Activated B cell treated with CpG ODN at 0.5 μM for 24 hours (primary cell): ENCODE data around the gene XYLT1. TPM values are rescaled to one million over a fixed set of nuclear protein-coding genes. Genes with fewer than 3 reads are reported as not detected.
A peak's percentile ranks its signal among the peaks of the same experiment; 100 is the strongest.

ENCODE experiments used
- ATAC-seq: fragments of 200-7000 bp; cut with Tn5 transposase; one replicate; pipeline ENCODE4 v1.10.0; 2021; ENCODE audit warnings: low read depth, mild to moderate bottlenecking, moderate library complexity
- CTCF ChIA-PET: fragments of 350-600 bp; sonication (Branson Sonifier 250); formaldehyde crosslinking; loops from one replicate; lab custom pipeline; 2021; ENCODE audit warnings: antibody characterized with exemption; lab: Charles Lee
- POLR2A ChIA-PET: fragments of 350-600 bp; sonication (Branson Sonifier 250); formaldehyde crosslinking; loops from one replicate; lab custom pipeline; 2021; ENCODE audit warnings: antibody characterized with exemption; lab: Charles Lee
- DNase-seq: peaks from one replicate; pipeline ENCODE4 v3.0.0; 2022
- H3K27ac Mint-ChIP-seq: one replicate; pipeline ENCODE4 v1.8.0; 2020; ENCODE audit warnings: mixed read lengths
- H3K27me3 Mint-ChIP-seq: one replicate; pipeline ENCODE4 v1.8.0; 2021; ENCODE audit warnings: mixed read lengths
- H3K36me3 Mint-ChIP-seq: one replicate; pipeline ENCODE4 v1.8.0; 2021; ENCODE audit warnings: low read depth, mixed read lengths
- H3K4me1 Mint-ChIP-seq: one replicate; pipeline ENCODE4 v1.8.0; 2021; ENCODE audit warnings: mixed read lengths
- H3K4me3 Mint-ChIP-seq: one replicate; pipeline ENCODE4 v1.8.0; 2020; ENCODE audit warnings: mild to moderate bottlenecking, mixed read lengths
- H3K9me3 Mint-ChIP-seq: one replicate; pipeline ENCODE4 v1.8.0; 2020; ENCODE audit warnings: mixed read lengths
- intact Hi-C: fragments of 100-400 bp; cut with micrococcal nuclease; formaldehyde crosslinking; loops from one replicate; pipeline ENCODE4 v1.15.1; 2024
- total RNA-seq: library from RNA; stranded (reverse); gene quantifications from 2 replicates; pipeline ENCODE4 v1.2.3, GENCODE V29; 2022
- TF ChIP-seq, protein P1 (sequence below): fragments of 200-600 bp; IDR thresholded peaks from one replicate; pipeline ENCODE4 v1.8.0; 2022; ENCODE audit warnings: antibody characterized with exemption, mild to moderate bottlenecking

The XYLT1 gene
- total RNA-seq, 1 donor from 2014 or later: 17.0 TPM

GRCh38 chr16:17283016-17283415 lies 187.7 kb downstream of the XYLT1 start:
- TF ChIP-seq, protein P1, sequence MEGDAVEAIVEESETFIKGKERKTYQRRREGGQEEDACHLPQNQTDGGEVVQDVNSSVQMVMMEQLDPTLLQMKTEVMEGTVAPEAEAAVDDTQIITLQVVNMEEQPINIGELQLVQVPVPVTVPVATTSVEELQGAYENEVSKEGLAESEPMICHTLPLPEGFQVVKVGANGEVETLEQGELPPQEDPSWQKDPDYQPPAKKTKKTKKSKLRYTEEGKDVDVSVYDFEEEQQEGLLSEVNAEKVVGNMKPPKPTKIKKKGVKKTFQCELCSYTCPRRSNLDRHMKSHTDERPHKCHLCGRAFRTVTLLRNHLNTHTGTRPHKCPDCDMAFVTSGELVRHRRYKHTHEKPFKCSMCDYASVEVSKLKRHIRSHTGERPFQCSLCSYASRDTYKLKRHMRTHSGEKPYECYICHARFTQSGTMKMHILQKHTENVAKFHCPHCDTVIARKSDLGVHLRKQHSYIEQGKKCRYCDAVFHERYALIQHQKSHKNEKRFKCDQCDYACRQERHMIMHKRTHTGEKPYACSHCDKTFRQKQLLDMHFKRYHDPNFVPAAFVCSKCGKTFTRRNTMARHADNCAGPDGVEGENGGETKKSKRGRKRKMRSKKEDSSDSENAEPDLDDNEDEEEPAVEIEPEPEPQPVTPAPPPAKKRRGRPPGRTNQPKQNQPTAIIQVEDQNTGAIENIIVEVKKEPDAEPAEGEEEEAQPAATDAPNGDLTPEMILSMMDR: no peak
- intact Hi-C loops: no loop called here
- H3K27me3 Mint-ChIP-seq: no peaks in the 10 kb centered on the region
- CTCF ChIA-PET: interaction anchor here (0.6 to 2.5 kb wide), 3 partner anchors 10 to 94 kb away, joined by 3 to 7 read pairs (median 3); no protein-coding TSS in a partner anchor
- ATAC-seq (no peak), DNase-seq (no peak)
- peaks cover 79% of the 10 kb centered on the region for H3K4me1 Mint-ChIP-seq
- H3K36me3 Mint-ChIP-seq: peaks cover 3% of the 10 kb centered on the region
- no peak overlapping the region for H3K4me3 Mint-ChIP-seq
- H3K9me3 Mint-ChIP-seq: no peaks in the 10 kb centered on the region
- POLR2A ChIA-PET: interaction anchor here (0.8 to 0.9 kb wide), 2 partner anchors 9 to 126 kb away, joined by 3 read pairs; no protein-coding TSS in a partner anchor
- peak overlapping the region; percentile 4 for H3K27ac Mint-ChIP-seq

- intact Hi-C loops: no loop called here
- H3K27ac Mint-ChIP-seq: no peak overlapping the region
- DNase-seq (no peak), ATAC-seq (no peak)
- POLR2A ChIA-PET: interaction anchor here (1.2 kb wide), 1 partner anchor 20 kb away, joined by 3 read pairs; no protein-coding TSS in a partner anchor
- peak overlapping the region; percentile 48 for H3K4me3 Mint-ChIP-seq
- peaks cover 82% of the 10 kb centered on the region for H3K4me1 Mint-ChIP-seq
- H3K36me3 Mint-ChIP-seq: no peaks in the 10 kb centered on the region
- H3K9me3 Mint-ChIP-seq: no peaks in the 10 kb centered on the region
- TF ChIP-seq, protein P1: no peak
- CTCF ChIA-PET: interaction anchor here (1.0 to 2.5 kb wide), 2 partner anchors 10 to 95 kb away, joined by 3 to 7 read pairs; no protein-coding TSS in a partner anchor
- H3K27me3 Mint-ChIP-seq: no peaks in the 10 kb centered on the region
Observed at GRCh38 chr16:17282247-17282646, 188.5 kb downstream of the XYLT1 start.

DNA sequence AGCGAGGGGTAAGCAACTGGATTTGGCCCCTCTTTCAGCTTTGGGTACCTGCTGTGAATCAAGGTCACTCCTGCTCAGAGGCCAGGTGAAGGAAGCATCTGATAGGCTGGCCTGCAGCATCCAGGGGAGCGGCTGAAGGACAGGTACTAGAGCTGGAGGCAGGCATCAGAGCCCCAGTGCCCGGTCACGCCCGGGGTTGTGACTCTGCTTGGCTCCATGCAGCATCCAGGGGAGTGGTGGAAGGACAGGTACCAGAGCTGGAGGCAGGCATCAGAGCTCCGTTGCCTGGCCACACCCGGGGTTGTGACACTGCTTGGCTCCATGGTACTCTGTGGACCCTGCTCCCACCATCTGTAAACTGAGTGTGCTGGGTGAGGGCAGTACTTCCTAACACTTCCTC lies 189.7 kb downstream of the XYLT1 start:
- no peak overlapping the region for H3K27ac Mint-ChIP-seq
- H3K4me3 Mint-ChIP-seq: no peak overlapping the region
- ChIA-PET POLR2A (no interaction called here), CTCF (no interaction called here)
- DNase-seq: no peak
- TF ChIP-seq, protein P1: no peak
- H3K27me3 Mint-ChIP-seq: no peaks in the 10 kb centered on the region
- ATAC-seq: no peak
- H3K9me3 Mint-ChIP-seq: no peaks in the 10 kb centered on the region
- H3K36me3 Mint-ChIP-seq: no peaks in the 10 kb centered on the region
- intact Hi-C loops: no loop called here
- H3K4me1 Mint-ChIP-seq: peaks cover 78% of the 10 kb centered on the region

DNA sequence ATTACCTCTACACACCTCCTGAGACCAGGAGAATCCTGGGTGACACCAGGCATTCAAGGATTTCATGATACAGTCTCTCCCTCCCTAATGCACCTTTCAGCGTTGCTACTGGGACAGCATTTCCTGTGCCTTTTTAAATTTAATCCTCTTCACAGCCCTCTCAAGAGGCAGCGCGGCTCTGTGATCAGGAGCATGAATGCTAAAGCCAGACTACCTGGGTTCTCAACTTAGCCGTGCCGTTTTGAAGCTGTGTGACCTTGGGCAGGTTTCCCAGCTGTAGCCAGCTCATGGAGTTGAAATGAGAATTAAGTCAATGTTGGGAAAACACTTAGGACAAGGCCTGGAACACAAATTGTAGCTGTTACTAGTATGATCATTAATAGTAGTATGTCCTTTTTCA lies 191.8 kb downstream of the XYLT1 start:
- intact Hi-C loops: loop anchor here (1.0 to 2.0 kb wide), 5 partner anchors 22 to 300 kb away; no protein-coding TSS in a partner anchor
- ATAC-seq (no peak), DNase-seq (no peak)
- TF ChIP-seq, protein P1: no peak
- H3K4me3 Mint-ChIP-seq: no peak overlapping the region
- H3K36me3 Mint-ChIP-seq: no peaks in the 10 kb centered on the region
- peaks cover 81% of the 10 kb centered on the region for H3K4me1 Mint-ChIP-seq
- H3K27ac Mint-ChIP-seq: peak overlapping the region; percentile 24
- H3K27me3 Mint-ChIP-seq: no peaks in the 10 kb centered on the region
- POLR2A ChIA-PET: interaction anchor here (1.2 to 1.6 kb wide), 3 partner anchors 9 to 91 kb away, joined by 3 to 6 read pairs (median 3); no protein-coding TSS in a partner anchor
- CTCF ChIA-PET: interaction anchor here (0.7 to 2.3 kb wide), 13 partner anchors 11 to 300 kb away, joined by 3 to 24 read pairs (median 5); no protein-coding TSS in a partner anchor
- H3K9me3 Mint-ChIP-seq: no peaks in the 10 kb centered on the region

DNA sequence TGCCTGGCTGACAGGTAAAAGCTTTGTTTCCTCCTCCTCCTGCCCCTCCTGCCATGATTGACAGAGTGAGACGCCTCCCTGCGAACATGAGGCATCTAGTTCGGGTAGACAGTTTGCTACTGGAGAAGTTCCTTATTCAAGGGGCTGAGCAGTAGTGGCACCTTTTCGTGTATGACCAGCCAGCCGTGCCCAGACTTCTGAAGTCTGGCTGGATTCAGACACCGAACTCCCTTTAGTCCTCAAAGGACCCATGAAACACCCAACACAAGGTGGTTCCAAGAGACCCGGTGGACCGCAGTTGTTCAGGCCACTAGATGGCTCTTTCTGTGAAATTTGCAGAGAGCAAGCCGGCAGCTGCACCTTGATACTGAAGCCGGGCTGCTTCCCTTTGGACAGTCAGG lies 192.8 kb downstream of the XYLT1 start:
- Mint-ChIP-seq H3K36me3 (no peaks in the 10 kb centered on the region), H3K4me3 (peak overlapping the region; percentile 32), H3K4me1 (peaks cover 77% of the 10 kb centered on the region), H3K27ac (no peak overlapping the region), H3K27me3 (no peaks in the 10 kb centered on the region), H3K9me3 (no peaks in the 10 kb centered on the region)
- CTCF ChIA-PET: interaction anchor here (0.7 to 2.3 kb wide), 14 partner anchors 12 to 301 kb away, joined by 3 to 24 read pairs (median 4); no protein-coding TSS in a partner anchor
- TF ChIP-seq, protein P1: no peak
- POLR2A ChIA-PET: interaction anchor here (1.0 to 1.5 kb wide), 2 partner anchors 9 to 23 kb away, joined by 3 to 6 read pairs; no protein-coding TSS in a partner anchor
- intact Hi-C loops: loop anchor here (1.0 to 2.0 kb wide), 5 partner anchors 23 to 301 kb away; no protein-coding TSS in a partner anchor
- peak; percentile 55 for ATAC-seq
- DNase-seq: peak; percentile 25
